Fibroblast of lung (primary cell): ENCODE results near the gene FRMD4A. TPM values are rescaled to one million over a fixed set of nuclear protein-coding genes. Genes with fewer than 3 reads are reported as not detected.

Experiments
- DNase-seq, 2 donors: peaks; one replicate each; pipeline versions ENCODE4 v3.0.0 to v3.0.0-alpha.2; 2010; ENCODE audit warnings: low read depth in 2 of 2
- H2AFZ ChIP-seq: 2 replicates; pipeline ENCODE4 v1.5.1; 2012; ENCODE audit warnings: low read length, control low read depth, inconsistent platforms
- H3K27ac ChIP-seq: 2 replicates; pipeline ENCODE4 v1.5.1; 2011; ENCODE audit warnings: low read length, control low read depth; ENCODE audit not compliant: insufficient read depth
- H3K27me3 ChIP-seq: 2 replicates; pipeline ENCODE4 v1.5.1; 2011; ENCODE audit warnings: mild to moderate bottlenecking, low read length; ENCODE audit not compliant: control insufficient read depth, insufficient read depth
- H3K36me3 ChIP-seq: 2 replicates; pipeline ENCODE4 v1.5.1; 2011; ENCODE audit warnings: low read length; ENCODE audit not compliant: control insufficient read depth, insufficient read depth
- H3K4me1 ChIP-seq: 2 replicates; pipeline ENCODE4 v1.5.1; 2011; ENCODE audit warnings: low read length; ENCODE audit not compliant: control insufficient read depth, insufficient read depth; ENCODE audit errors: extremely low read depth
- H3K4me2 ChIP-seq: 2 replicates; pipeline ENCODE4 v1.5.1; 2011; ENCODE audit warnings: low read length, control low read depth; ENCODE audit not compliant: insufficient read depth; ENCODE audit errors: extremely low read depth
- H3K4me3 ChIP-seq, 4 experiments: fragments of 200-600 bp in 1 of 4; sonication (generic) in 1 of 4; replicated peaks in 1 of 4; 2 replicates each; pipeline ENCODE4 v1.5.1; 2011 to 2016; ENCODE audit warnings: low read length in 4 of 4, low read depth in 3 of 4, mild to moderate bottlenecking in 3 of 4, control low read depth in 2 of 4, inconsistent platforms in 1 of 4, mixed read lengths in 1 of 4; ENCODE audit not compliant: insufficient read depth in 1 of 4; ENCODE audit errors: control extremely low read depth in 1 of 4
- H3K79me2 ChIP-seq: 2 replicates; pipeline ENCODE4 v1.5.1; 2012; ENCODE audit warnings: mild to moderate bottlenecking, low read length, inconsistent platforms; ENCODE audit not compliant: control insufficient read depth, insufficient read depth
- H3K9ac ChIP-seq: 2 replicates; pipeline ENCODE4 v1.5.1; 2011; ENCODE audit warnings: mild to moderate bottlenecking, low read length, control low read depth; ENCODE audit not compliant: insufficient read depth
- H3K9me3 ChIP-seq: 2 replicates; pipeline ENCODE4 v1.5.1; 2012; ENCODE audit warnings: low read depth, low read length; ENCODE audit not compliant: control insufficient read depth, insufficient read depth
- H4K20me1 ChIP-seq: 2 replicates; pipeline ENCODE4 v1.5.1; 2011; ENCODE audit warnings: low read length; ENCODE audit not compliant: control insufficient read depth, insufficient read depth; ENCODE audit errors: extremely low read depth
- EZH2 ChIP-seq: IDR thresholded peaks from 2 replicates; pipeline ENCODE4 v1.5.1; 2012; ENCODE audit warnings: low read length, control low read depth, mild to moderate bottlenecking; ENCODE audit errors: missing control alignments
- polyA plus RNA-seq, 2 donors: library from polyadenylated mRNA; depleted of rRNA in 1 of 2; stranded (reverse) in 1 of 2; unstranded in 1 of 2; fragments of >200 nt; gene quantifications; 2 replicates each; pipeline ENCODE4 v1.2.1, GENCODE V29; 2011 to 2012; ENCODE audit warnings: missing spikeins in 1 of 2
- total RNA-seq: library from RNA; depleted of rRNA; stranded (reverse); fragments of >200 nt; gene quantifications from 2 replicates; pipeline ENCODE4 v1.2.1, GENCODE V29; 2014
- TF ChIP-seq, protein P1 (sequence below), 2 donors: IDR thresholded peaks in 1 of 2; conservative IDR thresholded peaks in 1 of 2; 1 replicate in 1 of 2; 2 replicates in 1 of 2; pipeline ENCODE4 v1.5.1; 2011 to 2012; ENCODE audit warnings: low read length in 2 of 2, control low read depth in 1 of 2, inconsistent platforms in 1 of 2, low read depth in 1 of 2, mild to moderate bottlenecking in 1 of 2

FRMD4A gene
- total and polyA plus RNA-seq, 2 donors (not counting 1 experiment from before 2014, with no cell fraction given) = 26.9 to 63.6 TPM

DNA sequence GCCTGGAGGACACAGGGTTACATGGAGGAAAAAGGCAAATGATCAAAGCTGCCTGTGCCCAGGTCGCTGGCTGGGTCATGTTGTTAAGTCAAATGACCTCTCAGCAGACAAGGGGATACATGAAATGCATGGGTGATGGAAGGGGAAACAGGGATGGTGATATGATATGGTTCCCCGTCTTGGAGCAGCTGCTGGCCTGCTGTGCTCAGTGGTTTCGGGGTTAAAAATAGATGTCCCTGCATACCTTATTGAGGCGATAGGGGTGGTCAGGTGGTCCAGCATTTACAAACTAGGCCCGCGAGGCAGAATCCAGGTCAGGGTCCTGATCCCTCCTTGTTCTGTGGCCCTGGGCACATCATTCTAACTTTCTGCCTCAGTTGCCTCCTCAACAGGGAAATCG lies 586.8 kb downstream of the FRMD4A start:
- H3K9ac ChIP-seq = no peak overlapping the region
- H3K4me2 ChIP-seq = no peak overlapping the region
- H3K27ac ChIP-seq = no peak overlapping the region
- H4K20me1 ChIP-seq = no peaks in the 10 kb centered on the region
- no peak overlapping the region for H3K4me3 ChIP-seq
- H3K9me3 ChIP-seq = no peaks in the 10 kb centered on the region
- TF ChIP-seq, protein P1, sequence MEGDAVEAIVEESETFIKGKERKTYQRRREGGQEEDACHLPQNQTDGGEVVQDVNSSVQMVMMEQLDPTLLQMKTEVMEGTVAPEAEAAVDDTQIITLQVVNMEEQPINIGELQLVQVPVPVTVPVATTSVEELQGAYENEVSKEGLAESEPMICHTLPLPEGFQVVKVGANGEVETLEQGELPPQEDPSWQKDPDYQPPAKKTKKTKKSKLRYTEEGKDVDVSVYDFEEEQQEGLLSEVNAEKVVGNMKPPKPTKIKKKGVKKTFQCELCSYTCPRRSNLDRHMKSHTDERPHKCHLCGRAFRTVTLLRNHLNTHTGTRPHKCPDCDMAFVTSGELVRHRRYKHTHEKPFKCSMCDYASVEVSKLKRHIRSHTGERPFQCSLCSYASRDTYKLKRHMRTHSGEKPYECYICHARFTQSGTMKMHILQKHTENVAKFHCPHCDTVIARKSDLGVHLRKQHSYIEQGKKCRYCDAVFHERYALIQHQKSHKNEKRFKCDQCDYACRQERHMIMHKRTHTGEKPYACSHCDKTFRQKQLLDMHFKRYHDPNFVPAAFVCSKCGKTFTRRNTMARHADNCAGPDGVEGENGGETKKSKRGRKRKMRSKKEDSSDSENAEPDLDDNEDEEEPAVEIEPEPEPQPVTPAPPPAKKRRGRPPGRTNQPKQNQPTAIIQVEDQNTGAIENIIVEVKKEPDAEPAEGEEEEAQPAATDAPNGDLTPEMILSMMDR (conservative IDR thresholded peaks at IDR 0.05 in 1 of 2, IDR thresholded peaks at IDR 0.05 in 1 of 2; ENCODE audit: low read depth in 1 of 2, low read length in 2 of 2) = no peak
- TF ChIP-seq EZH2 = no peak
- DNase-seq = no peak
- H3K4me1 ChIP-seq = peaks cover 4% of the 10 kb centered on the region
- no peaks in the 10 kb centered on the region for H3K27me3 ChIP-seq
- peaks cover 2% of the 10 kb centered on the region for H3K36me3 ChIP-seq
- H3K79me2 ChIP-seq = no peaks in the 10 kb centered on the region
- no peak overlapping the region for H2AFZ ChIP-seq

DNA sequence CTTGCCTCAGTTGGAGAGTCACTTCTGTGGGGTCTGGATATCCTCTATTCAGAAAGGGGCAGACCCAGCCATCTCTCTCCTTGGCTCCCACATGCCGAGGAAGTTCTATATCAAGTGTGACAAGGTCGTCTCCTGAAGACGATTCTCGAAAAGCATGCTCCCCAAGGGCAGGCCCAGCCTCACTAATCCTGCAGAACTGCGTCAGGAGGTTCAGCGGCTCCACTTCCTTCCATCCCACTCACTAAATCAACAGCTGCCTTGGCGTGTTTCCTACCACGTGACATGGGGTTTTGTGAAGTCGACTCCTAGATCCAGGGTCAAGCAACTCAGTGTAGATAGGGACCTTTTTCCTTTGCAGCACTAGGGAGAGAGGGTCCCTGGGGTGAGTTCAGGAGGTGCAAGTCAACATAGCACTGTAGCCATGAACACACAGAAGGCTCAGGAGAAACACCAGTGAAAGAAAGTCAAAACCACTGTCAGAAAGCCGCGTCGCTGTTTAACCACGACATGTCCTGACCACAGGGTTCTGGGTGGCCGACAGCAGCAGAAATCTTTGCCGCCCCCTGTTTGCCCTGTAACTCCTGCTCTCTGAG lies 587.5 kb downstream of the FRMD4A start:
- Histone ChIP-seq H3K27me3 (no peaks in the 10 kb centered on the region), H3K4me1 (peaks cover 4% of the 10 kb centered on the region), H3K4me3 (no peak overlapping the region), H3K36me3 (peaks cover 2% of the 10 kb centered on the region), H3K79me2 (no peaks in the 10 kb centered on the region), H3K9me3 (no peaks in the 10 kb centered on the region), H2AFZ (no peak overlapping the region), H3K27ac (no peak overlapping the region), H3K9ac (no peak overlapping the region), H3K4me2 (no peak overlapping the region), H4K20me1 (no peaks in the 10 kb centered on the region)
- no peak for TF ChIP-seq EZH2
- TF ChIP-seq, protein P1 (conservative IDR thresholded peaks at IDR 0.05 in 1 of 2, IDR thresholded peaks at IDR 0.05 in 1 of 2; ENCODE audit: low read depth in 1 of 2, low read length in 2 of 2) = no peak
- peak; percentile 31 to 33 for DNase-seq

DNA sequence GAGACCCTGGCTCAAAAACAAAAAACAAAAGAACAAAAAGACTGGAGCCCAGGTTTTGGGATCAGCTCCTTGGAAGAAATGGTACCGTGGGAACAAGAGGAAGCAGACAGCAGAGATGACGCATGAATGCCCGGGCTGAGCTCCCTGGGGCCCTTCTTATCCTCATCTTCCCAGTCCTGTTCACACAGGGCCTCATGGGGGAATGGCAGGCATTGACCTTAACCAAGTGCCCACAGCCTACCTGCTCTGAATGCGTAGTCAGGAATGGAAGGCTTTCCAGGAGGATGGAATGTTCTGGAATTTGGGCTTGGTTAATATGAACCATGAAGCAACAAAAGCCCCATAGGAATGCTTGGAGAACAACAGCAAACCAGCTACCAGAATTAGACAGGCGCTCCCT lies 589.3 kb downstream of the FRMD4A start:
- Histone ChIP-seq H3K4me3 (no peak overlapping the region), H3K36me3 (peaks cover 2% of the 10 kb centered on the region), H3K27me3 (no peaks in the 10 kb centered on the region), H3K9me3 (no peaks in the 10 kb centered on the region), H3K4me1 (peaks cover 4% of the 10 kb centered on the region), H3K79me2 (no peaks in the 10 kb centered on the region), H2AFZ (no peak overlapping the region), H3K9ac (no peak overlapping the region), H3K27ac (no peak overlapping the region), H4K20me1 (no peaks in the 10 kb centered on the region), H3K4me2 (no peak overlapping the region)
- no peak for DNase-seq
- TF ChIP-seq EZH2 = no peak
- TF ChIP-seq, protein P1 (conservative IDR thresholded peaks at IDR 0.05 in 1 of 2, IDR thresholded peaks at IDR 0.05 in 1 of 2; ENCODE audit: low read depth in 1 of 2, low read length in 2 of 2) = no peak
